Activated B cell treated with CpG ODN at 0.5 μM for 24 hours (primary cell): ENCODE measurements around the gene MECP2. TPM values are rescaled to one million over a fixed set of nuclear protein-coding genes. Genes with fewer than 3 reads are reported as not detected.
"Not testable (repeated sequence)": the region's sequence is repeated elsewhere in the genome, so short reads cannot be mapped to it uniquely, and the experiment has no call there.

Experiments
- ATAC-seq: fragments of 200-7000 bp; cut with Tn5 transposase; one replicate; pipeline ENCODE4 v1.10.0; 2021; ENCODE audit warnings: low read depth, mild to moderate bottlenecking, moderate library complexity
- CTCF ChIA-PET: fragments of 350-600 bp; sonication (Branson Sonifier 250); formaldehyde crosslinking; loops from one replicate; lab custom pipeline; 2021; ENCODE audit warnings: antibody characterized with exemption; lab: Charles Lee
- POLR2A ChIA-PET: fragments of 350-600 bp; sonication (Branson Sonifier 250); formaldehyde crosslinking; loops from one replicate; lab custom pipeline; 2021; ENCODE audit warnings: antibody characterized with exemption; lab: Charles Lee
- DNase-seq: peaks from one replicate; pipeline ENCODE4 v3.0.0; 2022
- H3K27ac Mint-ChIP-seq: one replicate; pipeline ENCODE4 v1.8.0; 2020; ENCODE audit warnings: mixed read lengths
- H3K27me3 Mint-ChIP-seq: one replicate; pipeline ENCODE4 v1.8.0; 2021; ENCODE audit warnings: mixed read lengths
- H3K36me3 Mint-ChIP-seq: one replicate; pipeline ENCODE4 v1.8.0; 2021; ENCODE audit warnings: low read depth, mixed read lengths
- H3K4me1 Mint-ChIP-seq: one replicate; pipeline ENCODE4 v1.8.0; 2021; ENCODE audit warnings: mixed read lengths
- H3K4me3 Mint-ChIP-seq: one replicate; pipeline ENCODE4 v1.8.0; 2020; ENCODE audit warnings: mild to moderate bottlenecking, mixed read lengths
- H3K9me3 Mint-ChIP-seq: one replicate; pipeline ENCODE4 v1.8.0; 2020; ENCODE audit warnings: mixed read lengths
- intact Hi-C: fragments of 100-400 bp; cut with micrococcal nuclease; formaldehyde crosslinking; loops from one replicate; pipeline ENCODE4 v1.15.1; 2024
- total RNA-seq: library from RNA; stranded (reverse); gene quantifications from 2 replicates; pipeline ENCODE4 v1.2.3, GENCODE V29; 2022
- TF ChIP-seq, protein P1 (sequence below): fragments of 200-600 bp; IDR thresholded peaks from one replicate; pipeline ENCODE4 v1.8.0; 2022; ENCODE audit warnings: antibody characterized with exemption, mild to moderate bottlenecking

The MECP2 gene
- 56.8 and 69.0 TPM in 2 replicates for total RNA-seq

DNA sequence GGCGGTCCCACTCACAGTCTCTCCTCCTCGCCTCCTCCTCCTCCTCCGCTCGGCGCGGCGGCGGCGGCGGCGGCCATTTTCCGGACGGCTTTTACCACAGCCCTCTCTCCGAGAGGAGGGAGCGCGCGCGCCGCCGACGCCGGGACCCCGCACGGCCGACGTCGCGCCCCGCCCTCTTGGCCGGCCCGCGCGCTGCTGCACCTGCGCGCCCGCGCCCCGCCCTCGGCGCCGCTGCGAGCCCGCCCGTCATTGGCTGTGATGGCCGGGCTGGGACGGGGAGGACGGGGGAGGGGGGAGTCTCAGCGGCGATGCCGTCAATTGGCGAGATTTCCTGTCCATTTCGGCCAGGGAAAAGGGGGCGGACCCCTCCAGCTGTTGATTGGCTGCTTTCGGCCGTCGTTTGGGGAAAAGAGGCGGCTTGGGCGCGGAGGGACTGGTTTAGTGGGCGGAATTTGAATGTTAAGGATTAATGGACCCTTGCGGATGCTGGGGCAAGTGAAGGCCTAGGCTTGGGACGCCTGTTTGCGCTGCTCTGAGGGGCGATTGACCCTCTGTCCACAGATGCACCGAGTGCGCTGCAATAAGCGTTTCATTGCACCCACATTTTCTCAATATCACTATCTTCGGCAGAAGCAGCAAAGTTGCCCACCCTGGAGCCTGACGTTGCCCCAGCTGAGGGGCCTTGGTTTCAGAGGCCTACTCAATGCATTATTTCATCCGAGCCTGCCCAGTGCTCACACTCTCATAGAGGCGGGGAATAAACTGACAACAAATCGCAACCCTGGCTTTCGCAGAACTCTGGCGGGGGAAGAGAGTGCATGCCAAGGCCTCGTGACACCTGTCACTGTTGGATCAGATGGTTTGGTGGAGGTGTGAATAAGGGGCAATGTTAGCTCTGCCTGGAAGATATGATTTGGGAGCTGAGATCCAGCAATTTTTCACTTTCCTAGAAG lies at the start of gene MECP2:
Gene MECP2, minus strand, starts transcription at position 129 of the 953 bp plus-strand sequence.
- TF ChIP-seq, protein P1, sequence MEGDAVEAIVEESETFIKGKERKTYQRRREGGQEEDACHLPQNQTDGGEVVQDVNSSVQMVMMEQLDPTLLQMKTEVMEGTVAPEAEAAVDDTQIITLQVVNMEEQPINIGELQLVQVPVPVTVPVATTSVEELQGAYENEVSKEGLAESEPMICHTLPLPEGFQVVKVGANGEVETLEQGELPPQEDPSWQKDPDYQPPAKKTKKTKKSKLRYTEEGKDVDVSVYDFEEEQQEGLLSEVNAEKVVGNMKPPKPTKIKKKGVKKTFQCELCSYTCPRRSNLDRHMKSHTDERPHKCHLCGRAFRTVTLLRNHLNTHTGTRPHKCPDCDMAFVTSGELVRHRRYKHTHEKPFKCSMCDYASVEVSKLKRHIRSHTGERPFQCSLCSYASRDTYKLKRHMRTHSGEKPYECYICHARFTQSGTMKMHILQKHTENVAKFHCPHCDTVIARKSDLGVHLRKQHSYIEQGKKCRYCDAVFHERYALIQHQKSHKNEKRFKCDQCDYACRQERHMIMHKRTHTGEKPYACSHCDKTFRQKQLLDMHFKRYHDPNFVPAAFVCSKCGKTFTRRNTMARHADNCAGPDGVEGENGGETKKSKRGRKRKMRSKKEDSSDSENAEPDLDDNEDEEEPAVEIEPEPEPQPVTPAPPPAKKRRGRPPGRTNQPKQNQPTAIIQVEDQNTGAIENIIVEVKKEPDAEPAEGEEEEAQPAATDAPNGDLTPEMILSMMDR = no peak
- no peaks in the 10 kb centered on the region for H3K9me3 Mint-ChIP-seq
- H3K4me3 Mint-ChIP-seq = peak within 1 kb of the TSS; percentile 90
- H3K27me3 Mint-ChIP-seq = peaks cover 2% of the 10 kb centered on the region
- intact Hi-C loops = loop anchor here (1.0 to 5.0 kb wide), 7 partner anchors 36 to 419 kb away; partner anchors contain the start of genes ABCD1, ARHGAP4, BCAP31 and FAM3A
- POLR2A ChIA-PET = interaction anchor here (1.0 kb wide), 1 partner anchor 303 kb away, joined by 4 read pairs; the partner anchor contains the start of genes IDH3G and SSR4
- CTCF ChIA-PET = no interaction called here
- H3K4me1 Mint-ChIP-seq = peaks cover 39% of the 10 kb centered on the region
- peaks cover 5% of the 10 kb centered on the region for H3K36me3 Mint-ChIP-seq
- H3K27ac Mint-ChIP-seq = peak within 1 kb of the TSS; percentile 85
- DNase-seq (peak; percentile 75), ATAC-seq (peak; percentile 93)

GRCh38 chrX:154144010-154144409 lies 46.5 kb upstream of the MECP2 start, which contains the start of gene OPN1LW:
OPN1LW (plus strand) TSS chrX:154144243; CDS start chrX:154144284, 41 bp downstream.
- H3K36me3 Mint-ChIP-seq, H3K27ac Mint-ChIP-seq, H3K27me3 Mint-ChIP-seq, H3K9me3 Mint-ChIP-seq, H3K4me1 Mint-ChIP-seq, POLR2A ChIA-PET, intact Hi-C loops, CTCF ChIA-PET, DNase-seq, ATAC-seq, H3K4me3 Mint-ChIP-seq: not testable (repeated sequence)

GRCh38 chrX:154142950-154143745 lies 45.6 kb upstream of the MECP2 start:
- CTCF ChIA-PET = no interaction called here
- no peaks in the 10 kb centered on the region for H3K4me1 Mint-ChIP-seq
- POLR2A ChIA-PET = no interaction called here
- DNase-seq (no peak), ATAC-seq (no peak)
- no peak overlapping the region for H3K4me3 Mint-ChIP-seq
- no peaks in the 10 kb centered on the region for H3K9me3 Mint-ChIP-seq
- intact Hi-C loops = no loop called here
- no peaks in the 10 kb centered on the region for H3K36me3 Mint-ChIP-seq
- TF ChIP-seq, protein P1 = no peak
- no peak overlapping the region for H3K27ac Mint-ChIP-seq
- no peaks in the 10 kb centered on the region for H3K27me3 Mint-ChIP-seq

GRCh38 chrX:154142386-154142785 lies 44.9 kb upstream of the MECP2 start:
- TF ChIP-seq, protein P1 = no peak
- H3K9me3 Mint-ChIP-seq = no peaks in the 10 kb centered on the region
- intact Hi-C loops = no loop called here
- no peaks in the 10 kb centered on the region for H3K27me3 Mint-ChIP-seq
- H3K4me1 Mint-ChIP-seq = no peaks in the 10 kb centered on the region
- H3K27ac Mint-ChIP-seq = no peak overlapping the region
- H3K36me3 Mint-ChIP-seq = no peaks in the 10 kb centered on the region
- no peak for DNase-seq
- H3K4me3 Mint-ChIP-seq = no peak overlapping the region
- ChIA-PET CTCF (no interaction called here), POLR2A (no interaction called here)
- no peak for ATAC-seq

- H3K27me3 Mint-ChIP-seq = no peaks in the 10 kb centered on the region
These were observed 43.2 kb upstream of the MECP2 start for GRCh38 chrX:154140742-154141141.

More at GRCh38 chrX:154140742-154141141, 43.2 kb upstream of the MECP2 start:
- Mint-ChIP-seq H3K27ac (no peak overlapping the region), H3K36me3 (no peaks in the 10 kb centered on the region), H3K4me1 (peaks cover 10% of the 10 kb centered on the region), H3K9me3 (no peaks in the 10 kb centered on the region), H3K4me3 (no peak overlapping the region)
- DNase-seq = no peak
- POLR2A ChIA-PET = no interaction called here
- CTCF ChIA-PET = no interaction called here
- intact Hi-C loops = no loop called here
- ATAC-seq = no peak
- TF ChIP-seq, protein P1 = no peak
